ENCODE measurements around the gene PADI3.
"Not testable (repeated sequence)": the region's sequence is repeated elsewhere in the genome, so short reads cannot be mapped to it uniquely, and the experiment has no call there.

PADI3 gene

GRCh38 chr1:17216078-17216477 is 32.8 kb upstream of the PADI3 start:
- FAIRE-seq: no peak

- FAIRE-seq: no peak
Observed at GRCh38 chr1:17217607-17218006, 31.3 kb upstream of the PADI3 start.

GRCh38 chr1:17218939-17219338 is 30.0 kb upstream of the PADI3 start:
- no peak for FAIRE-seq

GRCh38 chr1:17220287-17220686 is 28.6 kb upstream of the PADI3 start:
- no peak for FAIRE-seq

- FAIRE-seq: no peak
Observed at GRCh38 chr1:17222557-17222956, 26.3 kb upstream of the PADI3 start.

- FAIRE-seq: no peak
Observed at GRCh38 chr1:17224434-17224833, 24.5 kb upstream of the PADI3 start.

GRCh38 chr1:17225140-17225539 is 23.8 kb upstream of the PADI3 start:
- FAIRE-seq: no peak

- no peak for FAIRE-seq
Observed at GRCh38 chr1:17227358-17227915, 21.5 kb upstream of the PADI3 start.

- FAIRE-seq: no peak
Observed at GRCh38 chr1:17228619-17229018, 20.3 kb upstream of the PADI3 start.

GRCh38 chr1:17229379-17229778 is 19.5 kb upstream of the PADI3 start:
- FAIRE-seq: no peak

GRCh38 chr1:17230106-17230505 is 18.8 kb upstream of the PADI3 start:
- no peak for FAIRE-seq

- no peak for FAIRE-seq
Observed at GRCh38 chr1:17230671-17231310, 18.1 kb upstream of the PADI3 start.

GRCh38 chr1:17232759-17233661 is 15.9 kb upstream of the PADI3 start:
- FAIRE-seq: no peak

- FAIRE-seq: no peak
Observed at GRCh38 chr1:17233675-17234320, 15.1 kb upstream of the PADI3 start.

GRCh38 chr1:17234405-17234804 is 14.5 kb upstream of the PADI3 start:
- no peak for FAIRE-seq

GRCh38 chr1:17235135-17235885 is 13.6 kb upstream of the PADI3 start:
- no peak for FAIRE-seq

- no peak for FAIRE-seq
Observed at GRCh38 chr1:17236779-17237560, 11.9 kb upstream of the PADI3 start.

- FAIRE-seq: no peak
Observed at GRCh38 chr1:17237561-17237903, 11.4 kb upstream of the PADI3 start.

GRCh38 chr1:17239420-17239819 is 9.5 kb upstream of the PADI3 start:
- FAIRE-seq: no peak

GRCh38 chr1:17241011-17241779 is 7.7 kb upstream of the PADI3 start:
- not testable (repeated sequence) for FAIRE-seq

- FAIRE-seq: not testable (repeated sequence)
Observed at GRCh38 chr1:17241780-17242074, 7.2 kb upstream of the PADI3 start.

Data from endometrium (tissue), 2 donors.